HL-60 (cell line): Measurements from ENCODE around the gene SPATA6L.

Experiments
- DNase-seq, 2 experiments: peaks; one replicate each; pipeline ENCODE4 v3.0.0-alpha.2; 2010 to 2020; ENCODE audit warnings: low read depth in 1 of 2, low spot score in 1 of 2
- H3K27ac ChIP-seq: fragments of 250-450 bp; sonication (Bioruptor Pico); replicated peaks from 2 replicates; pipeline ENCODE4 v1.5.1; 2020; ENCODE audit warnings: mild to moderate bottlenecking, moderate library complexity
- H3K27me3 ChIP-seq: fragments of 250-450 bp; sonication (Bioruptor Pico); 2 replicates; pipeline ENCODE4 v1.5.1; 2021; ENCODE audit warnings: mild to moderate bottlenecking, moderate library complexity; ENCODE audit not compliant: insufficient read depth, poor library complexity, severe bottlenecking
- H3K4me3 ChIP-seq: replicated peaks from 2 replicates; pipeline ENCODE4 v1.5.1; 2011; ENCODE audit warnings: mild to moderate bottlenecking, control low read depth, low read length; ENCODE audit not compliant: insufficient read depth
- CTCF ChIP-seq: IDR thresholded peaks from one replicate; pipeline ENCODE4 v1.5.1; 2011; ENCODE audit warnings: low read length, control low read depth, inconsistent platforms; ENCODE audit not compliant: insufficient read depth
- GABPA ChIP-seq: IDR thresholded peaks from 2 replicates; pipeline ENCODE4 v1.6.1; 2012; ENCODE audit warnings: low read depth
- POLR2AphosphoS5 ChIP-seq: IDR thresholded peaks from 2 replicates; pipeline ENCODE4 v1.6.1; 2012; ENCODE audit warnings: low read depth
- REST ChIP-seq: IDR thresholded peaks from 2 replicates; pipeline ENCODE4 v1.6.1; 2012; ENCODE audit warnings: low read depth; ENCODE audit not compliant: insufficient replicate concordance
- SPI1 ChIP-seq: IDR thresholded peaks from 2 replicates; pipeline ENCODE4 v1.6.1; 2012; ENCODE audit warnings: low read depth, mild to moderate bottlenecking, borderline replicate concordance

Gene SPATA6L

GRCh38 chr9:4654084-4654483 is 12.2 kb downstream of the SPATA6L start:
- Histone ChIP-seq H3K27me3 (no peaks in the 10 kb centered on the region), H3K4me3 (no peak overlapping the region), H3K27ac (no peak overlapping the region)
- TF ChIP-seq GABPA (no peak), CTCF (no peak), REST (no peak), POLR2AphosphoS5 (no peak), SPI1 (no peak)
- DNase-seq: no peak

GRCh38 chr9:4642351-4642750 is 23.9 kb downstream of the SPATA6L start:
- Histone ChIP-seq H3K27ac (no peak overlapping the region), H3K27me3 (no peaks in the 10 kb centered on the region)

GRCh38 chr9:4640027-4640426 is 26.3 kb downstream of the SPATA6L start:
- DNase-seq: no peak
- Histone ChIP-seq H3K4me3 (no peak overlapping the region), H3K27me3 (no peaks in the 10 kb centered on the region), H3K27ac (no peak overlapping the region)
- TF ChIP-seq POLR2AphosphoS5 (no peak), GABPA (no peak), REST (no peak), CTCF (peak; percentile 2), SPI1 (no peak)

More at GRCh38 chr9:4642351-4642750, 23.9 kb downstream of the SPATA6L start:
- no peak for DNase-seq
- TF ChIP-seq CTCF (no peak), REST (no peak), POLR2AphosphoS5 (no peak), SPI1 (no peak), GABPA (no peak)
- no peak overlapping the region for H3K4me3 ChIP-seq
